Measurements from ENCODE around the gene UBL4A.
A peak's percentile ranks its signal among the peaks of the same experiment; 100 is the strongest.

UBL4A gene

GRCh38 chrX:154437971-154438893 lies 48.2 kb downstream of the UBL4A start:
- H3K4me3 ChIP-seq (replicated peaks in 1 of 2; ENCODE audit: low read depth in 2 of 2, low read length in 2 of 2): peak overlapping the region; percentile 67 to 70
- no peak for DNase-seq (ENCODE audit: low read depth in 2 of 2)
- TF ChIP-seq, protein P1, sequence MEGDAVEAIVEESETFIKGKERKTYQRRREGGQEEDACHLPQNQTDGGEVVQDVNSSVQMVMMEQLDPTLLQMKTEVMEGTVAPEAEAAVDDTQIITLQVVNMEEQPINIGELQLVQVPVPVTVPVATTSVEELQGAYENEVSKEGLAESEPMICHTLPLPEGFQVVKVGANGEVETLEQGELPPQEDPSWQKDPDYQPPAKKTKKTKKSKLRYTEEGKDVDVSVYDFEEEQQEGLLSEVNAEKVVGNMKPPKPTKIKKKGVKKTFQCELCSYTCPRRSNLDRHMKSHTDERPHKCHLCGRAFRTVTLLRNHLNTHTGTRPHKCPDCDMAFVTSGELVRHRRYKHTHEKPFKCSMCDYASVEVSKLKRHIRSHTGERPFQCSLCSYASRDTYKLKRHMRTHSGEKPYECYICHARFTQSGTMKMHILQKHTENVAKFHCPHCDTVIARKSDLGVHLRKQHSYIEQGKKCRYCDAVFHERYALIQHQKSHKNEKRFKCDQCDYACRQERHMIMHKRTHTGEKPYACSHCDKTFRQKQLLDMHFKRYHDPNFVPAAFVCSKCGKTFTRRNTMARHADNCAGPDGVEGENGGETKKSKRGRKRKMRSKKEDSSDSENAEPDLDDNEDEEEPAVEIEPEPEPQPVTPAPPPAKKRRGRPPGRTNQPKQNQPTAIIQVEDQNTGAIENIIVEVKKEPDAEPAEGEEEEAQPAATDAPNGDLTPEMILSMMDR (IDR thresholded peaks at IDR 0.05; ENCODE audit: low read depth, low read length): no peak

DNA sequence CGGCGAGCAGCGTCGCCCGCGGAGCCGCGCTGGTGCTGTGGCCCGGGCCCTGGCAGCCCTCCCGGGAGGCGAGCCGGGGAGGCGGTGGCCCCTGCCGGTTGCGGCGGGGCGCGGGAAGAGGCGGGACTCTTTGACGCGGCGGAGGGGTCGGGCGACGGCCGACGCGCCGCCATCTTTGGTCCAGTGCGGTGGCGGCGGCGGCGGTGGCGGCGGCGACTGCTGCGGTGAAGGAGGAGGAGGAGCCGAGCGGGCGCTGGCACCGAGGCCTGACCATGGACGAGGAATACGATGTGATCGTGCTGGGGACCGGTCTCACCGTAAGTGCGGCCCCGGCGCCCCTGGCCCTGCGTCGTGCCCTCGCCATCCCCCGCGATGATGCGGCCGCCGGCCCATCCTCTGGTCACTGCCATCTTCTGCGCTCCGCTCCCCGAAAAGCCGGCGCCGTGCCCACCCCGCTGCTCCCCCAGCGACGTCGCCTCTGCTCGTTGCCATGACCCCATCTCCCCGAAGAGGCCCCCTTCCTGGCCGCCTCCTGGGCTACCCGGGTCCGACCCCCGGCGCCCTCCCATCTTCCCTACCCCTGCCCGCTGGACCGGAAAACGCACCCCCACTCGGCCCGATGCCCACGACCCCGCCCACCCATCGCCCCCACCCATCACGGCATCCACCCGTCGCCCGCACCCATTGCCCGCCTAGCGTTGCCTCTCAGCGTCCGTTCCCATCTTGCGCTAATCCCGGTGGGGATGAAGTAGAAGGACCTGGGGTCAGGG lies 49.2 kb downstream of the UBL4A start, which contains the start of gene GDI1:
TSS of gene GDI1 (plus strand) at position 172 of the 770 bp plus-strand sequence. CDS start at position 273, 101 bp downstream.
- H3K4me3 ChIP-seq (replicated peaks in 1 of 2; ENCODE audit: low read depth in 2 of 2, low read length in 2 of 2): peak within 1 kb of the TSS; percentile 67 to 70
- DNase-seq (ENCODE audit: low read depth in 2 of 2): peak; percentile 59 to 65
- TF ChIP-seq, protein P1 (IDR thresholded peaks at IDR 0.05; ENCODE audit: low read depth, low read length): no peak

GRCh38 chrX:154436374-154436982 lies 49.9 kb downstream of the UBL4A start:
- TF ChIP-seq, protein P1 (IDR thresholded peaks at IDR 0.05; ENCODE audit: low read depth, low read length): no peak
- H3K4me3 ChIP-seq (replicated peaks in 1 of 2; ENCODE audit: low read depth in 2 of 2, low read length in 2 of 2): peak overlapping the region; percentile 17 to 70
- DNase-seq (ENCODE audit: low read depth in 2 of 2): peak in 1 of 2 donors; percentile 50

DNA sequence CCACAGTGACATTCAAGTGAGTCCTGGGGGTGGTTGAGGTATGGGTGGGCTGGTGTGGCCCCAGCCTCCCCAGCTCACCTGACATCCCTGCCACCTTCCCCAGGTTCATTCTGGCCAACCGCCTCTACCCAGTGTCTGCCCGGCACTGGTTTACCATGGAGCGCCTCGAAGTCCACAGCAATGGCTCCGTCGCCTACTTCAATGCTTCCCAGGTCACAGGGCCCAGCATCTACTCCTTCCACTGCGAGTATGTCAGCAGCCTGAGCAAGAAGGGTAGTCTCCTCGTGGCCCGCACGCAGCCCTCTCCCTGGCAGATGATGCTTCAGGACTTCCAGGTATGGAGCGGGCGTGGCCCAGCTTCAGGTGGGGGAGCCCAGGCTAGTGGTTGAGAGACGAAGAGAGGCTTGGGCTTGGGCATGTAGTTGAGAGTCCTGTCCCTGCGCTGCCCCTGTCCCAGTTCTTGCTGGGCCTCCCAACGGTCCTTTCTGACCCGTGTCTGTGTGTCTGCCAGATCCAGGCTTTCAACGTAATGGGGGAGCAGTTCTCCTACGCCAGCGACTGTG lies 51.2 kb downstream of the UBL4A start:
- H3K4me3 ChIP-seq (replicated peaks in 1 of 2; ENCODE audit: low read depth in 2 of 2, low read length in 2 of 2): no peak overlapping the region
- DNase-seq (ENCODE audit: low read depth in 2 of 2): no peak
- TF ChIP-seq, protein P1 (IDR thresholded peaks at IDR 0.05; ENCODE audit: low read depth, low read length): no peak

- TF ChIP-seq, protein P1 (IDR thresholded peaks at IDR 0.05; ENCODE audit: low read depth, low read length): no peak
- no peak for DNase-seq (ENCODE audit: low read depth in 2 of 2)
- no peak overlapping the region for H3K4me3 ChIP-seq (replicated peaks in 1 of 2; ENCODE audit: low read depth in 2 of 2, low read length in 2 of 2)
Observed at GRCh38 chrX:154434394-154435168, 51.8 kb downstream of the UBL4A start.
